ENCODE measurements around the gene PKP3.

Gene PKP3

GRCh38 chr11:363948-364761 is 29.9 kb upstream of the PKP3 start:
- DNase-seq = no peak

GRCh38 chr11:364991-365725 is 28.9 kb upstream of the PKP3 start:
- no peak for DNase-seq

GRCh38 chr11:365831-366230 is 28.2 kb upstream of the PKP3 start:
- DNase-seq = no peak

GRCh38 chr11:367956-368413 is 26.0 kb upstream of the PKP3 start:
- DNase-seq = no peak

- no peak for DNase-seq
Observed at GRCh38 chr11:368414-369335, 25.3 kb upstream of the PKP3 start.

GRCh38 chr11:369336-370018 is 24.5 kb upstream of the PKP3 start, which contains the start of gene B4GALNT4:
B4GALNT4 (plus strand) TSS chr11:369499; CDS start chr11:369804, 305 bp downstream.
- no peak for DNase-seq

- DNase-seq = no peak
Observed at GRCh38 chr11:370070-370941, 23.7 kb upstream of the PKP3 start.

- no peak for DNase-seq
Observed at GRCh38 chr11:371051-371450, 23.0 kb upstream of the PKP3 start.

- DNase-seq = no peak
Observed at GRCh38 chr11:371716-372590, 22.1 kb upstream of the PKP3 start.

GRCh38 chr11:372809-373715 is 20.9 kb upstream of the PKP3 start:
- no peak for DNase-seq

- no peak for DNase-seq
Observed at GRCh38 chr11:373716-374551, 20.1 kb upstream of the PKP3 start.

- no peak for DNase-seq
Observed at GRCh38 chr11:375065-376025, 18.7 kb upstream of the PKP3 start.

GRCh38 chr11:376531-377173 is 17.4 kb upstream of the PKP3 start:
- DNase-seq = no peak

GRCh38 chr11:377174-377865 is 16.7 kb upstream of the PKP3 start:
- no peak for DNase-seq

- DNase-seq = no peak
Observed at GRCh38 chr11:377883-378500, 16.0 kb upstream of the PKP3 start.
